Measurements from ENCODE around the gene APBB2.

GRCh38 chr4:40916880-40917279 is 297.5 kb downstream of the APBB2 start:
- TF ChIP-seq CTCF (IDR thresholded peaks at IDR 0.05) (peak; percentile 30), EZH2 (IDR thresholded peaks at IDR 0.05; ENCODE audit: borderline replicate concordance, insufficient read depth, low read depth, low read length, poor library complexity, severe bottlenecking) (no peak)
